ENCODE data around the gene SLC7A6. TPM values are rescaled to one million over a fixed set of nuclear protein-coding genes. Genes with fewer than 3 reads are reported as not detected.

Gene SLC7A6
- total and polyA plus RNA-seq, 10 of the 15 experiments (the other 5 are each of a cell fraction or from before 2014, with no cell fraction given): 8.2 to 60.4 (median 28.6) TPM

GRCh38 chr16:68298312-68298711 lies 34.0 kb downstream of the SLC7A6 start:
- in situ Hi-C loops (cut with MboI) (no loop called here), intact Hi-C loops (cut with micrococcal nuclease; ENCODE audit: unreplicated experiment) (no loop called here)
- H3K4me3 ChIP-seq: no peak overlapping the region
- ChIA-PET SMC1A (ENCODE audit: uncharacterized antibody, unreplicated experiment) (interaction anchor here (3.1 to 3.2 kb wide), 2 partner anchors 10 to 13 kb away, joined by 11 to 12 read pairs; no protein-coding TSS in a partner anchor), RAD21 (ENCODE audit: unreplicated experiment) (interaction anchor here (1.2 to 3.3 kb wide), 4 partner anchors 9 to 41 kb away, joined by 3 to 10 read pairs (median 6); partner anchors contain the start of gene SLC7A6), POLR2A (interaction anchor here (0.8 to 0.9 kb wide), 2 partner anchors 13 to 41 kb away, joined by 3 read pairs; no protein-coding TSS in a partner anchor), CTCF (interaction anchor here (1.0 to 1.2 kb wide), 2 partner anchors 21 to 25 kb away, joined by 3 to 6 read pairs; no protein-coding TSS in a partner anchor)
- no peaks in the 10 kb centered on the region; the same call in 1 of the 2 replicates for H3K79me2 ChIP-seq (ENCODE audit: control insufficient read depth, insufficient read depth, low read length)
- H3K4me1 ChIP-seq (ENCODE audit: control insufficient read depth, insufficient read depth, low read length): no peaks in the 10 kb centered on the region
- H4K20me1 ChIP-seq (ENCODE audit: control insufficient read depth, insufficient read depth): no peaks in the 10 kb centered on the region; the same call in 1 of the 2 replicates
- H3K36me3 ChIP-seq (ENCODE audit: control insufficient read depth in 2 of 2, insufficient read depth in 2 of 2, low read length in 1 of 2): peaks cover 34 to 42% of the 10 kb centered on the region in 2 experiments
- no peak for ATAC-seq
- no peak overlapping the region for H3K9ac ChIP-seq (ENCODE audit: control insufficient read depth, insufficient read depth, low read length)
- no peaks in the 10 kb centered on the region for H3K27me3 ChIP-seq (replicated peaks in 1 of 2; ENCODE audit: control insufficient read depth in 2 of 2, insufficient read depth in 2 of 2, low read length in 1 of 2)
- no peak overlapping the region for H3K27ac ChIP-seq (ENCODE audit: control insufficient read depth, insufficient read depth)
- DNase-seq (ENCODE audit: low read depth, low spot score): no peak
- H2AFZ ChIP-seq (ENCODE audit: control insufficient read depth, low read depth, low read length): no peak overlapping the region
- FAIRE-seq: no peak
- no TSS peak for BruUV-seq (replicated peaks)
- WGBS (ENCODE audit: insufficient coverage, insufficient replicate concordance, low lambda C conversion rate, missing lambda C conversion rate): 89% methylated on average over 3 of the region's 3 CpGs
- no peak overlapping the region for H3K4me2 ChIP-seq (ENCODE audit: control insufficient read depth, insufficient read depth)
- TF ChIP-seq NKRF (conservative IDR thresholded peaks at IDR 0.05) (no peak), TBL1XR1 (IDR thresholded peaks at IDR 0.05; ENCODE audit: low read depth, low read length) (no peak), MXI1 (IDR thresholded peaks at IDR 0.05; ENCODE audit: low read depth, low read length) (no peak), KAT2A (conservative IDR thresholded peaks at IDR 0.05; ENCODE audit: control insufficient read depth, low read depth, low read length) (no peak), CBX5 (IDR thresholded peaks at IDR 0.05; ENCODE audit: low read depth) (no peak), RUNX3 (IDR thresholded peaks at IDR 0.05; ENCODE audit: low read length) (no peak), POLR2AphosphoS5 (IDR thresholded peaks at IDR 0.05; ENCODE audit: low read length) (no peak), PAX8 (IDR thresholded peaks at IDR 0.05) (no peak), ESRRA (IDR thresholded peaks at IDR 0.05; ENCODE audit: low read length) (no peak), SUPT20H (IDR thresholded peaks at IDR 0.05; ENCODE audit: borderline replicate concordance, control insufficient read depth, low read depth, low read length) (no peak), ATF7 (IDR thresholded peaks at IDR 0.05; ENCODE audit: low read depth) (no peak), MAX (IDR thresholded peaks at IDR 0.05; ENCODE audit: low read depth, low read length) (no peak), ZBED1 (IDR thresholded peaks at IDR 0.05; ENCODE audit: borderline replicate concordance) (no peak), JUNB (IDR thresholded peaks at IDR 0.05) (no peak), SMC3 (IDR thresholded peaks at IDR 0.05; ENCODE audit: borderline replicate concordance, low read length) (no peak), SIN3A (IDR thresholded peaks at IDR 0.05; ENCODE audit: low read depth, low read length) (no peak), JUND (IDR thresholded peaks at IDR 0.05; ENCODE audit: low read depth, low read length) (no peak), POLR2AphosphoS2 (IDR thresholded peaks at IDR 0.05; ENCODE audit: low read depth, low read length) (no peak), ZZZ3 (IDR thresholded peaks at IDR 0.05; ENCODE audit: control insufficient read depth, insufficient read length, low read depth) (no peak)
- no peaks in the 10 kb centered on the region for H3K9me3 ChIP-seq (replicated peaks; ENCODE audit: control insufficient read depth, insufficient read depth, low read length)

Data from GM12878 (cell line).